Upper lobe of right lung (tissue), 1 donor: ENCODE results near the gene NCS1. TPM values are rescaled to one million over a fixed set of nuclear protein-coding genes. Genes with fewer than 3 reads are reported as not detected.
A peak's percentile ranks its signal among the peaks of the same experiment; 100 is the strongest.

Experiments used
- ATAC-seq: fragments of 200-7000 bp; cut with Tn5 transposase; one replicate; pipeline ENCODE4 v1.9.1; 2020; ENCODE audit warnings: mild to moderate bottlenecking, moderate library complexity
- DNase-seq: peaks from one replicate; pipeline ENCODE4 v3.0.0-alpha.2; 2020
- H3K27ac ChIP-seq: fragments of 200-600 bp; one replicate; pipeline ENCODE4 v1.8.0; 2022
- H3K27me3 ChIP-seq: fragments of 200-600 bp; one replicate; pipeline ENCODE4 v1.8.0; 2022; ENCODE audit warnings: mild to moderate bottlenecking
- H3K36me3 ChIP-seq: fragments of 200-600 bp; one replicate; pipeline ENCODE4 v1.8.0; 2022
- H3K4me1 ChIP-seq: fragments of 200-600 bp; one replicate; pipeline ENCODE4 v1.8.0; 2022
- H3K4me3 ChIP-seq: fragments of 200-600 bp; one replicate; pipeline ENCODE4 v1.8.0; 2022; ENCODE audit warnings: mild to moderate bottlenecking
- H3K9me3 ChIP-seq: fragments of 200-600 bp; one replicate; pipeline ENCODE4 v1.8.0; 2022
- CTCF ChIP-seq: fragments of 200-600 bp; IDR thresholded peaks from one replicate; pipeline ENCODE4 v1.8.0; 2022; ENCODE audit warnings: antibody characterized with exemption
- intact Hi-C: fragments of 100-400 bp; cut with DNase I; formaldehyde crosslinking; loops from one replicate; pipeline ENCODE4 v1.11.0; 2022
- total RNA-seq: library from RNA; stranded (reverse); fragmentation: NEBNext Ultra II Directional; extraction: Animal tissue kit (Norgen Biotek cat#: 25700); gene quantifications from one replicate; pipeline ENCODE4 v1.2.1, GENCODE V29; 2021
- donor health status: DM: no; HTN: yes; CAD: no; lungs with severe emphysema.

The NCS1 gene
- total RNA-seq, 1 donor from 2014 or later = 5.7 TPM

GRCh38 chr9:130196643-130197042 lies 24.4 kb downstream of the NCS1 start:
- no peak overlapping the region for H3K27ac ChIP-seq
- no peaks in the 10 kb centered on the region for H3K9me3 ChIP-seq
- no peak overlapping the region for H3K4me3 ChIP-seq
- ATAC-seq (no peak), DNase-seq (no peak)
- no peaks in the 10 kb centered on the region for H3K36me3 ChIP-seq
- intact Hi-C loops = no loop called here
- no peaks in the 10 kb centered on the region for H3K27me3 ChIP-seq
- no peak for TF ChIP-seq CTCF
- H3K4me1 ChIP-seq = no peaks in the 10 kb centered on the region

GRCh38 chr9:130197386-130197785 lies 25.2 kb downstream of the NCS1 start:
- Histone ChIP-seq H3K4me1 (no peaks in the 10 kb centered on the region), H3K4me3 (no peak overlapping the region), H3K9me3 (no peaks in the 10 kb centered on the region), H3K27ac (no peak overlapping the region), H3K36me3 (no peaks in the 10 kb centered on the region), H3K27me3 (no peaks in the 10 kb centered on the region)
- ATAC-seq (no peak), DNase-seq (no peak)
- TF ChIP-seq CTCF = no peak
- intact Hi-C loops = no loop called here

- Histone ChIP-seq H3K36me3 (no peaks in the 10 kb centered on the region), H3K27ac (no peak overlapping the region), H3K9me3 (no peaks in the 10 kb centered on the region), H3K27me3 (no peaks in the 10 kb centered on the region), H3K4me1 (no peaks in the 10 kb centered on the region), H3K4me3 (no peak overlapping the region)
- no peak for ATAC-seq
- no peak for DNase-seq
- intact Hi-C loops = no loop called here
- TF ChIP-seq CTCF = no peak
These were observed 25.7 kb downstream of the NCS1 start for GRCh38 chr9:130197888-130198287.

GRCh38 chr9:130198501-130199179 lies 26.4 kb downstream of the NCS1 start:
- no peak for TF ChIP-seq CTCF
- H3K27me3 ChIP-seq = no peaks in the 10 kb centered on the region
- intact Hi-C loops = no loop called here
- no peaks in the 10 kb centered on the region for H3K9me3 ChIP-seq
- no peak overlapping the region for H3K27ac ChIP-seq
- H3K36me3 ChIP-seq = no peaks in the 10 kb centered on the region
- no peak for ATAC-seq
- H3K4me1 ChIP-seq = no peaks in the 10 kb centered on the region
- DNase-seq = no peak
- H3K4me3 ChIP-seq = no peak overlapping the region

GRCh38 chr9:130199605-130200004 lies 27.4 kb downstream of the NCS1 start:
- Histone ChIP-seq H3K4me3 (no peak overlapping the region), H3K27ac (no peak overlapping the region), H3K9me3 (no peaks in the 10 kb centered on the region), H3K4me1 (no peaks in the 10 kb centered on the region), H3K36me3 (no peaks in the 10 kb centered on the region), H3K27me3 (no peaks in the 10 kb centered on the region)
- DNase-seq (no peak), ATAC-seq (peak; percentile 36)
- TF ChIP-seq CTCF = no peak
- intact Hi-C loops = no loop called here
